Natural killer cell (primary cell): ENCODE results near the gene KIF1A. TPM values are rescaled to one million over a fixed set of nuclear protein-coding genes. Genes with fewer than 3 reads are reported as not detected.

Experiments used
- ATAC-seq, 3 donors: fragments of 150-1000 bp in 2 of 3; fragments of 200-7000 bp in 1 of 3; cut with Tn5 transposase; 1 replicate in 1 of 3; 2 replicates in 2 of 3; pipeline ENCODE4 v1.10.0; 2021; ENCODE audit warnings: mild to moderate bottlenecking in 2 of 3, moderate library complexity in 2 of 3
- DNase-seq, 2 donors: peaks; one replicate each; pipeline versions ENCODE4 v3.0.0 to v3.0.0-alpha.2; 2013 to 2021; ENCODE audit warnings: mixed read lengths in 1 of 2
- H3K27ac ChIP-seq: one replicate; pipeline ENCODE4 v1.5.1; 2013; ENCODE audit warnings: mild to moderate bottlenecking, low read length
- H3K27me3 ChIP-seq: one replicate; pipeline ENCODE4 v1.6.1; 2013; ENCODE audit warnings: low read length; ENCODE audit not compliant: control insufficient read depth, insufficient read depth
- H3K36me3 ChIP-seq: one replicate; pipeline ENCODE4 v1.6.1; 2013; ENCODE audit warnings: low read length; ENCODE audit not compliant: control insufficient read depth, insufficient read depth
- H3K4me1 ChIP-seq: one replicate; pipeline ENCODE4 v1.6.1; 2013; ENCODE audit warnings: low read length; ENCODE audit not compliant: control insufficient read depth, insufficient read depth
- H3K4me3 ChIP-seq: one replicate; pipeline ENCODE4 v1.5.1; 2013; ENCODE audit warnings: low read length
- H3K9me3 ChIP-seq: one replicate; pipeline ENCODE4 v1.6.1; 2013; ENCODE audit warnings: low read length; ENCODE audit not compliant: control insufficient read depth, insufficient read depth
- H3K27ac Mint-ChIP-seq, 2 donors: one replicate each; pipeline ENCODE4 v1.8.0; 2022; ENCODE audit warnings: mild to moderate bottlenecking in 2 of 2, mixed read lengths in 2 of 2, moderate library complexity in 1 of 2
- H3K27me3 Mint-ChIP-seq, 2 donors: one replicate each; pipeline ENCODE4 v1.8.0; 2022; ENCODE audit warnings: low read depth in 2 of 2, mixed read lengths in 2 of 2
- H3K36me3 Mint-ChIP-seq: one replicate; pipeline ENCODE4 v1.8.0; 2022; ENCODE audit warnings: mixed read lengths
- H3K4me1 Mint-ChIP-seq, 2 donors: one replicate each; pipeline ENCODE4 v1.8.0; 2022; ENCODE audit warnings: mixed read lengths in 2 of 2
- H3K4me3 Mint-ChIP-seq: one replicate; pipeline ENCODE4 v1.8.0; 2022; ENCODE audit warnings: mild to moderate bottlenecking, moderate library complexity, mixed read lengths
- H3K9me3 Mint-ChIP-seq, 2 donors: one replicate each; pipeline ENCODE4 v1.8.0; 2022; ENCODE audit warnings: mixed read lengths in 2 of 2
- CTCF ChIP-seq: fragments of 200-600 bp; IDR thresholded peaks from one replicate; pipeline ENCODE4 v1.8.0; 2022; ENCODE audit warnings: antibody characterized with exemption
- WGBS: methylation state at CpG from one replicate; pipeline ENCODE4 v1.1.7; 2013; ENCODE audit warnings: missing lambda C conversion rate; ENCODE audit not compliant: insufficient coverage; 5-methylcytosine and 5-hydroxymethylcytosine counted together
- intact Hi-C: fragments of 100-400 bp; cut with micrococcal nuclease; formaldehyde crosslinking; loops from one replicate; pipeline ENCODE4 v1.14.2; 2022
- total RNA-seq, 4 donors: library from RNA; stranded (reverse); fragments of 120-200 nt in 1 of 4; gene quantifications; one replicate each; pipeline versions ENCODE4 v1.2.3 to v1.2.4, GENCODE V29; 2013 to 2022

The KIF1A gene
- total RNA-seq, 3 donors from 2014 or later (not counting 1 experiment from before 2014, with no cell fraction given): 0.09 TPM; not detected in 2

- H3K27me3 Mint-ChIP-seq: no peaks in the 10 kb centered on the region
- WGBS: 88% methylated on average over 24 of the region's 25 CpGs
- intact Hi-C loops: no loop called here
- Histone ChIP-seq H3K4me1 (no peaks in the 10 kb centered on the region), H3K4me3 (no peak overlapping the region), H3K27ac (no peak overlapping the region), H3K27me3 (no peaks in the 10 kb centered on the region), H3K36me3 (no peaks in the 10 kb centered on the region), H3K9me3 (no peaks in the 10 kb centered on the region)
- H3K9me3 Mint-ChIP-seq: no peaks in the 10 kb centered on the region
- no peaks in the 10 kb centered on the region for H3K36me3 Mint-ChIP-seq
- DNase-seq: no peak
- TF ChIP-seq CTCF: no peak
- H3K4me3 Mint-ChIP-seq: no peak overlapping the region
- no peak for ATAC-seq
- no peaks in the 10 kb centered on the region for H3K4me1 Mint-ChIP-seq
- no peak overlapping the region for H3K27ac Mint-ChIP-seq
Observed at GRCh38 chr2:240784629-240785423, 35.2 kb downstream of the KIF1A start.

- Mint-ChIP-seq H3K27ac (no peak overlapping the region), H3K36me3 (no peaks in the 10 kb centered on the region), H3K27me3 (no peaks in the 10 kb centered on the region), H3K4me3 (no peak overlapping the region), H3K4me1 (no peaks in the 10 kb centered on the region), H3K9me3 (no peaks in the 10 kb centered on the region)
- Histone ChIP-seq H3K27ac (no peak overlapping the region), H3K4me3 (no peak overlapping the region), H3K27me3 (no peaks in the 10 kb centered on the region), H3K4me1 (no peaks in the 10 kb centered on the region), H3K9me3 (no peaks in the 10 kb centered on the region), H3K36me3 (no peaks in the 10 kb centered on the region)
- intact Hi-C loops: no loop called here
- TF ChIP-seq CTCF: no peak
- DNase-seq (no peak), ATAC-seq (no peak)
- 91% methylated on average over 36 of the region's 36 CpGs for WGBS
Observed at GRCh38 chr2:240783819-240784621, 36.0 kb downstream of the KIF1A start.

- H3K4me3 ChIP-seq: no peak overlapping the region
- DNase-seq: no peak
- no peak overlapping the region for H3K27ac ChIP-seq
- H3K9me3 Mint-ChIP-seq: no peaks in the 10 kb centered on the region
- no peaks in the 10 kb centered on the region for H3K9me3 ChIP-seq
- 92% methylated on average over 32 of the region's 32 CpGs for WGBS
- H3K36me3 Mint-ChIP-seq: no peaks in the 10 kb centered on the region
- no peak overlapping the region for H3K27ac Mint-ChIP-seq
- no peaks in the 10 kb centered on the region for H3K36me3 ChIP-seq
- ATAC-seq: no peak
- intact Hi-C loops: no loop called here
- TF ChIP-seq CTCF: no peak
- H3K27me3 Mint-ChIP-seq: no peaks in the 10 kb centered on the region
- no peaks in the 10 kb centered on the region for H3K4me1 ChIP-seq
- H3K27me3 ChIP-seq: no peaks in the 10 kb centered on the region
- no peak overlapping the region for H3K4me3 Mint-ChIP-seq
- no peaks in the 10 kb centered on the region for H3K4me1 Mint-ChIP-seq
Observed at GRCh38 chr2:240782886-240783818, 36.9 kb downstream of the KIF1A start.
